Measurements from ENCODE around the gene SLC66A2. TPM values are rescaled to one million over a fixed set of nuclear protein-coding genes. Genes with fewer than 3 reads are reported as not detected.

SLC66A2 gene
- total RNA-seq, 1 experiment from 2014 or later: 21.7 TPM

GRCh38 chr18:79869591-79870300, 81.7 kb downstream of the SLC66A2 start:
- BruUV-seq (replicated peaks): no TSS peak
- H3K36me3 Mint-ChIP-seq (ENCODE audit: insufficient read depth, unreplicated experiment): peaks cover 6% of the 10 kb centered on the region
- POLR2A ChIA-PET: no interaction called here
- no peaks in the 10 kb centered on the region for H3K27me3 Mint-ChIP-seq (ENCODE audit: insufficient read depth, unreplicated experiment)
- no peak overlapping the region for H3K4me3 Mint-ChIP-seq (ENCODE audit: unreplicated experiment)
- H3K27ac Mint-ChIP-seq (ENCODE audit: low read depth, unreplicated experiment): no peak overlapping the region
- TF ChIP-seq CTCF (IDR thresholded peaks at IDR 0.05; ENCODE audit: unreplicated experiment): no peak
- intact Hi-C loops (cut with micrococcal nuclease): no loop called here
- no peaks in the 10 kb centered on the region for H3K9me3 Mint-ChIP-seq (ENCODE audit: unreplicated experiment)
- CTCF ChIA-PET: interaction anchor here (1.1 kb wide), 1 partner anchor 11 kb away, joined by 3 read pairs; no protein-coding TSS in a partner anchor
- no peak for DNase-seq (ENCODE audit: unreplicated experiment)
- H3K4me1 Mint-ChIP-seq (ENCODE audit: insufficient read depth, unreplicated experiment): no peaks in the 10 kb centered on the region

GRCh38 chr18:79868811-79869541, 82.5 kb downstream of the SLC66A2 start:
- Mint-ChIP-seq H3K4me1 (ENCODE audit: insufficient read depth, unreplicated experiment) (no peaks in the 10 kb centered on the region), H3K36me3 (ENCODE audit: insufficient read depth, unreplicated experiment) (peaks cover 6% of the 10 kb centered on the region), H3K4me3 (ENCODE audit: unreplicated experiment) (no peak overlapping the region), H3K27ac (ENCODE audit: low read depth, unreplicated experiment) (no peak overlapping the region), H3K27me3 (ENCODE audit: insufficient read depth, unreplicated experiment) (no peaks in the 10 kb centered on the region), H3K9me3 (ENCODE audit: unreplicated experiment) (no peaks in the 10 kb centered on the region)
- intact Hi-C loops (cut with micrococcal nuclease): no loop called here
- ChIA-PET CTCF (interaction anchor here (1.1 kb wide), 1 partner anchor 10 kb away, joined by 3 read pairs; no protein-coding TSS in a partner anchor), POLR2A (no interaction called here)
- no peak for TF ChIP-seq CTCF (IDR thresholded peaks at IDR 0.05; ENCODE audit: unreplicated experiment)
- DNase-seq (ENCODE audit: unreplicated experiment): no peak
- BruUV-seq (replicated peaks): no TSS peak

GRCh38 chr18:79868168-79868784, 83.2 kb downstream of the SLC66A2 start:
- no peak for DNase-seq (ENCODE audit: unreplicated experiment)
- ChIA-PET CTCF (no interaction called here), POLR2A (no interaction called here)
- TF ChIP-seq CTCF (IDR thresholded peaks at IDR 0.05; ENCODE audit: unreplicated experiment): no peak
- Mint-ChIP-seq H3K27ac (ENCODE audit: low read depth, unreplicated experiment) (no peak overlapping the region), H3K9me3 (ENCODE audit: unreplicated experiment) (no peaks in the 10 kb centered on the region), H3K4me1 (ENCODE audit: insufficient read depth, unreplicated experiment) (no peaks in the 10 kb centered on the region), H3K36me3 (ENCODE audit: insufficient read depth, unreplicated experiment) (peaks cover 6% of the 10 kb centered on the region), H3K27me3 (ENCODE audit: insufficient read depth, unreplicated experiment) (no peaks in the 10 kb centered on the region), H3K4me3 (ENCODE audit: unreplicated experiment) (no peak overlapping the region)
- intact Hi-C loops (cut with micrococcal nuclease): no loop called here
- BruUV-seq (replicated peaks): no TSS peak

- Mint-ChIP-seq H3K27me3 (ENCODE audit: insufficient read depth, unreplicated experiment) (no peaks in the 10 kb centered on the region), H3K36me3 (ENCODE audit: insufficient read depth, unreplicated experiment) (peaks cover 5% of the 10 kb centered on the region), H3K4me3 (ENCODE audit: unreplicated experiment) (no peak overlapping the region), H3K4me1 (ENCODE audit: insufficient read depth, unreplicated experiment) (no peaks in the 10 kb centered on the region), H3K27ac (ENCODE audit: low read depth, unreplicated experiment) (no peak overlapping the region), H3K9me3 (ENCODE audit: unreplicated experiment) (no peaks in the 10 kb centered on the region)
- no peak for TF ChIP-seq CTCF (IDR thresholded peaks at IDR 0.05; ENCODE audit: unreplicated experiment)
- DNase-seq (ENCODE audit: unreplicated experiment): no peak
- no TSS peak for BruUV-seq (replicated peaks)
- intact Hi-C loops (cut with micrococcal nuclease): no loop called here
- ChIA-PET CTCF (no interaction called here), POLR2A (no interaction called here)
Observed at GRCh38 chr18:79867666-79868065, 83.8 kb downstream of the SLC66A2 start.
